ENCODE results near the gene ITGA8.
"Not testable (repeated sequence)": the region's sequence is repeated elsewhere in the genome, so short reads cannot be mapped to it uniquely, and the experiment has no call there.

The ITGA8 gene

GRCh38 chr10:15483215-15484075 is 236.3 kb downstream of the ITGA8 start:
- Histone ChIP-seq H3K36me3 (ENCODE audit: control insufficient read depth in 4 of 4, insufficient read depth in 4 of 4, low read length in 3 of 4) (no peaks in the 10 kb centered on the region), H3K4me1 (ENCODE audit: control extremely low read depth in 1 of 4, control insufficient read depth in 4 of 4, insufficient read depth in 4 of 4, low read length in 3 of 4) (no peaks in the 10 kb centered on the region), H3K27me3 (replicated peaks in 2 of 5; ENCODE audit: control insufficient read depth in 4 of 5, insufficient read depth in 5 of 5, low read length in 4 of 5) (peaks cover 0 to 3% (median 0%) of the 10 kb centered on the region in 5 experiments), H3K4me3 (ENCODE audit: control insufficient read depth in 1 of 7, extremely low read depth in 1 of 7, insufficient read depth in 4 of 7, low read depth in 2 of 7, low read length in 6 of 7) (no peak overlapping the region), H3K9me3 (ENCODE audit: control extremely low read depth in 1 of 5, control insufficient read depth in 4 of 5, insufficient read depth in 2 of 5, low read depth in 1 of 5, low read length in 4 of 5) (no peaks in the 10 kb centered on the region), H3K27ac (ENCODE audit: insufficient read depth in 1 of 2, low read depth in 1 of 2, low read length in 2 of 2, poor library complexity in 1 of 2, severe bottlenecking in 2 of 2) (no peak overlapping the region)
- POLR2A ChIA-PET = no interaction called here
- 92% methylated on average over 6 of the region's 14 CpGs for WGBS (ENCODE audit: insufficient coverage)
- no peak for DNase-seq
- CTCF ChIA-PET = interaction anchor here (0.7 kb wide), 1 partner anchor 10 kb away, joined by 3 read pairs; no protein-coding TSS in a partner anchor

- WGBS (ENCODE audit: insufficient coverage) = 67% methylated on average over 1 of the region's 2 CpGs
- Histone ChIP-seq H3K27me3 (replicated peaks in 2 of 5; ENCODE audit: control insufficient read depth in 4 of 5, insufficient read depth in 5 of 5, low read length in 4 of 5) (peaks cover 0 to 3% (median 2%) of the 10 kb centered on the region in 5 experiments), H3K36me3 (ENCODE audit: control insufficient read depth in 4 of 4, insufficient read depth in 4 of 4, low read length in 3 of 4) (no peaks in the 10 kb centered on the region), H3K27ac (ENCODE audit: insufficient read depth in 1 of 2, low read depth in 1 of 2, low read length in 2 of 2, poor library complexity in 1 of 2, severe bottlenecking in 2 of 2) (no peak overlapping the region), H3K4me1 (ENCODE audit: control extremely low read depth in 1 of 4, control insufficient read depth in 4 of 4, insufficient read depth in 4 of 4, low read length in 3 of 4) (no peaks in the 10 kb centered on the region), H3K9me3 (ENCODE audit: control extremely low read depth in 1 of 5, control insufficient read depth in 4 of 5, insufficient read depth in 2 of 5, low read depth in 1 of 5, low read length in 4 of 5) (no peaks in the 10 kb centered on the region), H3K4me3 (ENCODE audit: control insufficient read depth in 1 of 7, extremely low read depth in 1 of 7, insufficient read depth in 4 of 7, low read depth in 2 of 7, low read length in 6 of 7) (no peak overlapping the region)
- no peak for DNase-seq
- CTCF ChIA-PET = no interaction called here
- POLR2A ChIA-PET = no interaction called here
These were observed 237.6 kb downstream of the ITGA8 start for GRCh38 chr10:15482156-15482555.

DNA sequence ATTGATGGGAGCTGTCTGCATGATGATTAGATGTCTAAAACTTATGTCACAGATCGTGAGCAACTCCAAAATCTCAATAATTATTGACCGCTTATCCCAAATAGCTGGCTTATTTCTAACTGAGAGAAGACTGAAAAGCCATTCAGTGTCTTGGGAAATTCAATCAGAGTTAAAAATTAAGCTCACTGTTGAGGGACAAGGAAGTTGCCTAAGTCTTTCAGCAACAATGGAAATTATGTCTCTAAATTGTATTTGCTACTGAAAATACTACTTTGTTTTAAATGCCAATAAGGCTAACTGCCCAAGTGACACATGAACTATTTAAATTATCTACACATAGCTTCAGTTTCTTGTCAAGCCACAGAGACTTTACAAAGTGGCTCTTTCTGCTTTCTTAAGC is 240.8 kb downstream of the ITGA8 start:
- no peaks in the 10 kb centered on the region for H3K36me3 ChIP-seq (ENCODE audit: control insufficient read depth in 4 of 4, insufficient read depth in 4 of 4, low read length in 3 of 4)
- ChIA-PET CTCF (interaction anchor here (1.2 kb wide), 1 partner anchor 12 kb away, joined by 3 read pairs; no protein-coding TSS in a partner anchor), POLR2A (no interaction called here)
- no peak overlapping the region for H3K4me3 ChIP-seq (ENCODE audit: control insufficient read depth in 1 of 7, extremely low read depth in 1 of 7, insufficient read depth in 4 of 7, low read depth in 2 of 7, low read length in 6 of 7)
- no peaks in the 10 kb centered on the region for H3K4me1 ChIP-seq (ENCODE audit: control extremely low read depth in 1 of 4, control insufficient read depth in 4 of 4, insufficient read depth in 4 of 4, low read length in 3 of 4)
- no peak overlapping the region for H3K27ac ChIP-seq (ENCODE audit: insufficient read depth in 1 of 2, low read depth in 1 of 2, low read length in 2 of 2, poor library complexity in 1 of 2, severe bottlenecking in 2 of 2)
- no peak for DNase-seq
- H3K9me3 ChIP-seq (ENCODE audit: control extremely low read depth in 1 of 5, control insufficient read depth in 4 of 5, insufficient read depth in 2 of 5, low read depth in 1 of 5, low read length in 4 of 5) = no peaks in the 10 kb centered on the region
- H3K27me3 ChIP-seq (replicated peaks in 2 of 5; ENCODE audit: control insufficient read depth in 4 of 5, insufficient read depth in 5 of 5, low read length in 4 of 5) = peaks cover 0 to 3% (median 2%) of the 10 kb centered on the region in 5 experiments
- WGBS (ENCODE audit: insufficient coverage) = 70% methylated on average over 2 of the region's 2 CpGs

- CTCF ChIA-PET = no interaction called here
These were observed 241.3 kb downstream of the ITGA8 start for GRCh38 chr10:15478429-15478828.

GRCh38 chr10:15476337-15476736 is 243.4 kb downstream of the ITGA8 start:
- no peak for DNase-seq
- Histone ChIP-seq H3K36me3 (ENCODE audit: control insufficient read depth in 4 of 4, insufficient read depth in 4 of 4, low read length in 3 of 4) (no peaks in the 10 kb centered on the region), H3K4me1 (ENCODE audit: control extremely low read depth in 1 of 4, control insufficient read depth in 4 of 4, insufficient read depth in 4 of 4, low read length in 3 of 4) (no peaks in the 10 kb centered on the region), H3K9me3 (ENCODE audit: control extremely low read depth in 1 of 5, control insufficient read depth in 4 of 5, insufficient read depth in 2 of 5, low read depth in 1 of 5, low read length in 4 of 5) (no peaks in the 10 kb centered on the region), H3K4me3 (ENCODE audit: control insufficient read depth in 1 of 7, extremely low read depth in 1 of 7, insufficient read depth in 4 of 7, low read depth in 2 of 7, low read length in 6 of 7) (no peak overlapping the region), H3K27ac (ENCODE audit: insufficient read depth in 1 of 2, low read depth in 1 of 2, low read length in 2 of 2, poor library complexity in 1 of 2, severe bottlenecking in 2 of 2) (no peak overlapping the region), H3K27me3 (replicated peaks in 2 of 5; ENCODE audit: control insufficient read depth in 4 of 5, insufficient read depth in 5 of 5, low read length in 4 of 5) (peaks cover 0 to 17% (median 5%) of the 10 kb centered on the region in 5 experiments)
- CTCF ChIA-PET = no interaction called here
- POLR2A ChIA-PET = no interaction called here
- WGBS (ENCODE audit: insufficient coverage) = 100% methylated on average over 2 of the region's 4 CpGs

More at GRCh38 chr10:15478429-15478828, 241.3 kb downstream of the ITGA8 start:
- Histone ChIP-seq H3K27ac (ENCODE audit: insufficient read depth in 1 of 2, low read depth in 1 of 2, low read length in 2 of 2, poor library complexity in 1 of 2, severe bottlenecking in 2 of 2) (no peak overlapping the region), H3K4me1 (ENCODE audit: control extremely low read depth in 1 of 4, control insufficient read depth in 4 of 4, insufficient read depth in 4 of 4, low read length in 3 of 4) (no peaks in the 10 kb centered on the region), H3K36me3 (ENCODE audit: control insufficient read depth in 4 of 4, insufficient read depth in 4 of 4, low read length in 3 of 4) (no peaks in the 10 kb centered on the region), H3K9me3 (ENCODE audit: control extremely low read depth in 1 of 5, control insufficient read depth in 4 of 5, insufficient read depth in 2 of 5, low read depth in 1 of 5, low read length in 4 of 5) (no peaks in the 10 kb centered on the region), H3K4me3 (ENCODE audit: control insufficient read depth in 1 of 7, extremely low read depth in 1 of 7, insufficient read depth in 4 of 7, low read depth in 2 of 7, low read length in 6 of 7) (no peak overlapping the region), H3K27me3 (replicated peaks in 2 of 5; ENCODE audit: control insufficient read depth in 4 of 5, insufficient read depth in 5 of 5, low read length in 4 of 5) (peaks cover 0 to 3% (median 2%) of the 10 kb centered on the region in 5 experiments)
- POLR2A ChIA-PET = no interaction called here
- 41% methylated on average over 5 of the region's 6 CpGs for WGBS (ENCODE audit: insufficient coverage)
- DNase-seq = no peak

DNA sequence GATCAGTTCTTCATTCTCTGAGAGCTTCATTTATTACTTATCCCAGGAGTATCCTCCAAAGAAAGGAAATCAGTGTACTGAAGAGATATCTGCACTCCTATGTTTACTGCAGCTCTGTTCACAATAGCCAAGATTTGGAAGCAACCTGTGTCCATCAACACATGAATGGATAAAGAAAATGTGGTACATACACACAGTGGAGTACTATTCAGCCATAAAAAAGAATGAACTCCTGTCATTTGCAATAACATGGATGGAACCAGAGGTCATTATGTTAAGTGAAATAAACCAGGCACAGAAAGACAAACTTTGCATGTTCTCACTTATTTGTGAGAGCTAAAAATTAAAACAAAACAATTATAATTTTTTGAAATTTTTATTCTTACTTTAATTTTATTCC is 244.3 kb downstream of the ITGA8 start:
- CTCF ChIA-PET; H3K36me3 ChIP-seq (ENCODE audit: control insufficient read depth in 4 of 4, insufficient read depth in 4 of 4, low read length in 3 of 4); H3K4me1 ChIP-seq (ENCODE audit: control extremely low read depth in 1 of 4, control insufficient read depth in 4 of 4, insufficient read depth in 4 of 4, low read length in 3 of 4); H3K4me3 ChIP-seq (ENCODE audit: control insufficient read depth in 1 of 7, extremely low read depth in 1 of 7, insufficient read depth in 4 of 7, low read depth in 2 of 7, low read length in 6 of 7); H3K9me3 ChIP-seq (ENCODE audit: control extremely low read depth in 1 of 5, control insufficient read depth in 4 of 5, insufficient read depth in 2 of 5, low read depth in 1 of 5, low read length in 4 of 5); DNase-seq; H3K27ac ChIP-seq (ENCODE audit: insufficient read depth in 1 of 2, low read depth in 1 of 2, low read length in 2 of 2, poor library complexity in 1 of 2, severe bottlenecking in 2 of 2): not testable (repeated sequence)
- peaks cover 0 to 17% (median 5%) of the 10 kb centered on the region in 5 experiments for H3K27me3 ChIP-seq (replicated peaks in 2 of 5; ENCODE audit: control insufficient read depth in 4 of 5, insufficient read depth in 5 of 5, low read length in 4 of 5)
- POLR2A ChIA-PET = interaction anchor here (0.6 kb wide), 1 partner anchor 1288 kb away, joined by 8 read pairs; no protein-coding TSS in a partner anchor

GRCh38 chr10:15474671-15475070 is 245.1 kb downstream of the ITGA8 start:
- Histone ChIP-seq H3K27ac (ENCODE audit: insufficient read depth in 1 of 2, low read depth in 1 of 2, low read length in 2 of 2, poor library complexity in 1 of 2, severe bottlenecking in 2 of 2) (no peak overlapping the region), H3K4me3 (ENCODE audit: control insufficient read depth in 1 of 7, extremely low read depth in 1 of 7, insufficient read depth in 4 of 7, low read depth in 2 of 7, low read length in 6 of 7) (no peak overlapping the region), H3K27me3 (replicated peaks in 2 of 5; ENCODE audit: control insufficient read depth in 4 of 5, insufficient read depth in 5 of 5, low read length in 4 of 5) (peaks cover 0 to 17% (median 5%) of the 10 kb centered on the region in 5 experiments), H3K9me3 (ENCODE audit: control extremely low read depth in 1 of 5, control insufficient read depth in 4 of 5, insufficient read depth in 2 of 5, low read depth in 1 of 5, low read length in 4 of 5) (no peaks in the 10 kb centered on the region), H3K36me3 (ENCODE audit: control insufficient read depth in 4 of 4, insufficient read depth in 4 of 4, low read length in 3 of 4) (no peaks in the 10 kb centered on the region), H3K4me1 (ENCODE audit: control extremely low read depth in 1 of 4, control insufficient read depth in 4 of 4, insufficient read depth in 4 of 4, low read length in 3 of 4) (no peaks in the 10 kb centered on the region)
- WGBS (ENCODE audit: insufficient coverage) = 100% methylated on average over 1 of the region's 2 CpGs
- CTCF ChIA-PET = no interaction called here
- POLR2A ChIA-PET = no interaction called here
- no peak for DNase-seq

Data from common myeloid progenitor, CD34-positive (primary cell).